ENCODE data around the gene NREP. TPM values are rescaled to one million over a fixed set of nuclear protein-coding genes. Genes with fewer than 3 reads are reported as not detected.
A peak's percentile ranks its signal among the peaks of the same experiment; 100 is the strongest.

The NREP gene
- polyA plus RNA-seq, 1 experiment = 387 TPM

DNA sequence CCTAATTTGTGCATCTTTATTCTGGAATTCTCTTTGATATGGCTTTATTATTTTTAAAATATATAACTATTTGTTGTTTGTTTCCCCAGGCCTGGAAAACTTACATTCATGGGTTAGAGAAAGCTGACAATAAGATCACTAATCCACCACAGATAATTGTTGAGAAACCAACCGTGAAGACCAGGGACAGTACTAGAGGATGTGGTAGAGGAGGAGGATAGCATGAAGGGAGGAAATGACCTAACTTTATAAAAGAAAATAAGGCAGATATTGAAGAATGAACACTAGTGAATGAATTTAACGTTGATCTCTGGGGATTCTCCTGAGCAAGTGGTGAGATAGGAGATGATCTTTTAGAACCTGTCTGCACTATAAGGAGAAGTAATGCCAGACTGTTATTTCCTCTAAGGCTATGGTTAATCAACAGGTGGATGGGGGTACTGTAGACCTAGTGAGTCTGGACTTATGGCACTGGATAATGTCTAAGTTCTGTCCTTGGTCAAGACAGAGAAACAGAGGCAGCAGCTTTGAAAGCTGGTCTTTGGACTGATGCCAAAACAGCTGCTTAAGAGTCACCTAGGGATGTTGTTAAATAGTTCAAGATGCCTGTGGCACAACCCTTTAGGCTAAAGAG is 52.4 kb downstream of the NREP start:
- DNase-seq (ENCODE audit: low read depth) = no peak
- POLR2A ChIA-PET = no interaction called here
- Histone ChIP-seq H3K36me3 (ENCODE audit: control insufficient read depth, insufficient read depth, low read length) (no peaks in the 10 kb centered on the region), H3K4me3 (ENCODE audit: low read depth, low read length) (no peak overlapping the region), H3K27me3 (ENCODE audit: control insufficient read depth, insufficient read depth, low read length) (no peaks in the 10 kb centered on the region)
- CTCF ChIA-PET = interaction anchor here (1.1 kb wide), 1 partner anchor 146 kb away, joined by 3 read pairs; no protein-coding TSS in a partner anchor
- TF ChIP-seq, protein P1, sequence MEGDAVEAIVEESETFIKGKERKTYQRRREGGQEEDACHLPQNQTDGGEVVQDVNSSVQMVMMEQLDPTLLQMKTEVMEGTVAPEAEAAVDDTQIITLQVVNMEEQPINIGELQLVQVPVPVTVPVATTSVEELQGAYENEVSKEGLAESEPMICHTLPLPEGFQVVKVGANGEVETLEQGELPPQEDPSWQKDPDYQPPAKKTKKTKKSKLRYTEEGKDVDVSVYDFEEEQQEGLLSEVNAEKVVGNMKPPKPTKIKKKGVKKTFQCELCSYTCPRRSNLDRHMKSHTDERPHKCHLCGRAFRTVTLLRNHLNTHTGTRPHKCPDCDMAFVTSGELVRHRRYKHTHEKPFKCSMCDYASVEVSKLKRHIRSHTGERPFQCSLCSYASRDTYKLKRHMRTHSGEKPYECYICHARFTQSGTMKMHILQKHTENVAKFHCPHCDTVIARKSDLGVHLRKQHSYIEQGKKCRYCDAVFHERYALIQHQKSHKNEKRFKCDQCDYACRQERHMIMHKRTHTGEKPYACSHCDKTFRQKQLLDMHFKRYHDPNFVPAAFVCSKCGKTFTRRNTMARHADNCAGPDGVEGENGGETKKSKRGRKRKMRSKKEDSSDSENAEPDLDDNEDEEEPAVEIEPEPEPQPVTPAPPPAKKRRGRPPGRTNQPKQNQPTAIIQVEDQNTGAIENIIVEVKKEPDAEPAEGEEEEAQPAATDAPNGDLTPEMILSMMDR (IDR thresholded peaks at IDR 0.05; ENCODE audit: insufficient read depth, low read depth, low read length) = no peak

DNA sequence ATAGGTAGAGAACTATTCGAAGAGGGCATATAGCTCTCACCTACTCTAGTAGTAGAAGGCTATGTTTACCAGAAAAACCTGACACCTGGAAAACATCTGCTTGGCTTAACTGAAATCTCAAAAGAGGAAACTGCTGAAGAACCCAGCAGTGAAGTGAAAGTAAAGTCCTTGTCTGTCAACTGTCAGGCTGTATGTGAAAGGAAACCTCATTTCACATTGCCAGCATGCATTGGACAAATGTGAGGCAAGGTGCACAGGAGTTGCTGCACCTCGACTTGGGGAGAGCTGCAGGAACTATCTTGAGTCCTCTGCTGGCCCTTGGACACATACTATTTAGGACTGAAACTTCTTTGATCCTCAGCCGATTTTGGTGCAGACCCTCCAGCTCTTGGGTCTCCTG is 53.3 kb downstream of the NREP start:
- no peaks in the 10 kb centered on the region for H3K36me3 ChIP-seq (ENCODE audit: control insufficient read depth, insufficient read depth, low read length)
- no peak for DNase-seq (ENCODE audit: low read depth)
- TF ChIP-seq, protein P1 (IDR thresholded peaks at IDR 0.05; ENCODE audit: insufficient read depth, low read depth, low read length) = no peak
- H3K27me3 ChIP-seq (ENCODE audit: control insufficient read depth, insufficient read depth, low read length) = no peaks in the 10 kb centered on the region
- ChIA-PET POLR2A (no interaction called here), CTCF (interaction anchor here (1.1 kb wide), 1 partner anchor 146 kb away, joined by 3 read pairs; no protein-coding TSS in a partner anchor)
- H3K4me3 ChIP-seq (ENCODE audit: low read depth, low read length) = no peak overlapping the region

DNA sequence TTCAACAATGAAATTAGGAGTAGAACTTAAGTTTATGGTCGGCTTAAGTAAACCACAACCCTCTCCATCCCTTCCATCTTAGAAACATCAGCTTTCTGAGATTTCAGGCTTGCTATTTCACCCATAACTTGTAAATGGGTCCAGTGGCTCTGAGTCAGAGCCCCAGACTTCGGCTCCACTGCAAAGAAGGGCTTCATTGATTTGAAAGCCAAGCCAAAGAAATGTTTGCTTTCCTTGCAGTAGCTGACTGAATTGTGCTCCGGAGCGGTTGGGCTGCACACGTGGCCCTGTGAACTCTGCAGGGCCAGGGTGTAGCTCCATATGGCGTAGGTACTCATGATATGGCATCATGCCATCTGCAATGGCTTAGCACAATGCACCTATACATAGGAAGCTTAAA is 57.0 kb downstream of the NREP start:
- ChIA-PET POLR2A (no interaction called here), CTCF (interaction anchor here (1.0 kb wide), 1 partner anchor 11 kb away, joined by 3 read pairs; no protein-coding TSS in a partner anchor)
- no peak for DNase-seq (ENCODE audit: low read depth)
- H3K27me3 ChIP-seq (ENCODE audit: control insufficient read depth, insufficient read depth, low read length) = no peaks in the 10 kb centered on the region
- TF ChIP-seq, protein P1 (IDR thresholded peaks at IDR 0.05; ENCODE audit: insufficient read depth, low read depth, low read length) = no peak
- no peaks in the 10 kb centered on the region for H3K36me3 ChIP-seq (ENCODE audit: control insufficient read depth, insufficient read depth, low read length)
- no peak overlapping the region for H3K4me3 ChIP-seq (ENCODE audit: low read depth, low read length)

DNA sequence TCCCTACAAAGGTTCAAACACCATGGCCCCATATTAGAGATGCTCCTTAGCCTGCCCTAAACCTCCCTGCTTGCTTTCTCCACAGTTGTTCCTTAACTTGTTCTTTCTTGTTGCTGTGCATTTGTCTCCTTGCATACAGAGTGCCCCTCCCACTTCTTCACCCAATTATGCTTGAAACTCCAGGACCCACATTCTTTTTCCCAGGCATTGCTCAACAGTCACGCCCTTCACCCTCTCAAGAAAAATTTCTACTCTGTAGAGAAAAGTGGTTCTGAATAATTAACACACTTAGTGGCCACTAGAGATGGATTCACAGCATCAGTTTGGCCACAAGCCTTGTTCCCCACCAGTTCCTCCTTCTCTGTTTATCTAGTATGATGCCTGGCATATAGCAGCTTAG is 57.7 kb downstream of the NREP start:
- Histone ChIP-seq H3K4me3 (ENCODE audit: low read depth, low read length) (no peak overlapping the region), H3K27me3 (ENCODE audit: control insufficient read depth, insufficient read depth, low read length) (no peaks in the 10 kb centered on the region), H3K36me3 (ENCODE audit: control insufficient read depth, insufficient read depth, low read length) (no peaks in the 10 kb centered on the region)
- TF ChIP-seq, protein P1 (IDR thresholded peaks at IDR 0.05; ENCODE audit: insufficient read depth, low read depth, low read length) = no peak
- DNase-seq (ENCODE audit: low read depth) = no peak
- POLR2A ChIA-PET = no interaction called here
- CTCF ChIA-PET = interaction anchor here (0.6 to 1.1 kb wide), 3 partner anchors 10 to 149 kb away, joined by 3 read pairs; no protein-coding TSS in a partner anchor

DNA sequence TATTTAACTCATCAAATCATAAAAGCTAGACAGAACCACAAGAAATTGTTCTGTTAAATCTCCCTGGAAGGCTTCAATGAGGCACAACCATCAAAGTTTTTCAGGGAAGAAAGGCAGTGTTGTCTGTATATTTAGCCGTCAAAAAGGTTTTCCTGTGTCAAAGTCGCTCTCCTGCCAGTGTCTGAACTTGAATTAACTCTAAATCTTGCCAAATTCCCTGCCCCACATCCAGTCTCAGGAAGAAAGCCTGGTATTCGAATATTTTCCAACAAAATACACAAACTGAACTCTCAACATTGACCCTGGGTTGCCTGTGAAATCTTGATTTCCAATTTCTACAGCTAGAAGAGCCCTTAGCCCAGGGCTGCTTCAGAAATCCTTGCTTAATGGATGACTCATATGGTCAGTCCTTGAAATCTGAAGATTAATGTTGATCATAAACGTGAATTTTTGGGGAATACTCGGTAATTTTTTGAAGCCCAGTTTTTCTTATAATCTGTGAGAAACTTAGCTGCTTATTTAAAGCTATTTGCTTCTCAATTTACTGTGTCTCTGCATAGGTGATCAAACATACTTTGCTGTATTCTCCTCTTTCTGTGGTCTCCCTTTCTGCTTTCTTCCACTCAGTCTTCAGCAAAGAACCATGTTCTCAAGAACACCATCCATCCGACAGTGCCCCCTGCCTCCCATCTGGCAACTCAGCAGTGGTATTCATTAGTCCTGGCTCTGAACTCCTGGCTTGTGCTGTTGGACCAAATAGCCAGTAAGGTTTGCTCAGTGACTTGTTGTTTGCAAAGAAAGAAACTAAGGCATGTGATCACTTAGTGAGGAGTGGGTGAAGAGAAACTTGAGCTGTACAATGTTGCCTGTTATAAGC is 58.9 kb downstream of the NREP start:
- CTCF ChIA-PET = interaction anchor here (0.6 to 1.1 kb wide), 3 partner anchors 11 to 148 kb away, joined by 3 read pairs; no protein-coding TSS in a partner anchor
- POLR2A ChIA-PET = no interaction called here
- no peak for DNase-seq (ENCODE audit: low read depth)

More for the DNA sequence above, 58.9 kb downstream of the NREP start:
- H3K4me3 ChIP-seq (ENCODE audit: low read depth, low read length) = no peak overlapping the region
- H3K27me3 ChIP-seq (ENCODE audit: control insufficient read depth, insufficient read depth, low read length) = no peaks in the 10 kb centered on the region
- H3K36me3 ChIP-seq (ENCODE audit: control insufficient read depth, insufficient read depth, low read length) = no peaks in the 10 kb centered on the region
- TF ChIP-seq, protein P1 (IDR thresholded peaks at IDR 0.05; ENCODE audit: insufficient read depth, low read depth, low read length) = peak; percentile 18; the same call in 1 of the 2 replicates
